Measurements from ENCODE around the gene CELF4.

CELF4 gene

GRCh38 chr18:37505321-37505720 lies 60.3 kb downstream of the CELF4 start:
- Mint-ChIP-seq H3K27ac (no peak overlapping the region), H3K36me3 (no peaks in the 10 kb centered on the region), H3K4me3 (no peak overlapping the region), H3K9me3 (peaks cover 4% of the 10 kb centered on the region), H3K4me1 (no peaks in the 10 kb centered on the region)
- ATAC-seq = no peak
- no peak for DNase-seq (ENCODE audit: low spot score in 2 of 2)

- H3K9me3 Mint-ChIP-seq = no peaks in the 10 kb centered on the region
- H3K36me3 Mint-ChIP-seq = no peaks in the 10 kb centered on the region
- no peak overlapping the region for H3K4me3 Mint-ChIP-seq
- no peaks in the 10 kb centered on the region for H3K4me1 Mint-ChIP-seq
- ATAC-seq = no peak
- no peak for DNase-seq (ENCODE audit: low spot score in 2 of 2)
- H3K27ac Mint-ChIP-seq = no peak overlapping the region
Observed at GRCh38 chr18:37502601-37503000, 63.0 kb downstream of the CELF4 start.

GRCh38 chr18:37502036-37502435 lies 63.6 kb downstream of the CELF4 start:
- Mint-ChIP-seq H3K9me3 (no peaks in the 10 kb centered on the region), H3K36me3 (no peaks in the 10 kb centered on the region), H3K4me1 (no peaks in the 10 kb centered on the region), H3K4me3 (no peak overlapping the region), H3K27ac (no peak overlapping the region)
- no peak for DNase-seq (ENCODE audit: low spot score in 2 of 2)
- ATAC-seq = no peak

GRCh38 chr18:37501136-37501535 lies 64.5 kb downstream of the CELF4 start:
- Mint-ChIP-seq H3K4me1 (no peaks in the 10 kb centered on the region), H3K9me3 (no peaks in the 10 kb centered on the region), H3K4me3 (no peak overlapping the region), H3K27ac (no peak overlapping the region), H3K36me3 (no peaks in the 10 kb centered on the region)
- ATAC-seq (no peak), DNase-seq (ENCODE audit: low spot score in 2 of 2) (no peak)

- no peak for DNase-seq (ENCODE audit: low spot score in 2 of 2)
- Mint-ChIP-seq H3K4me1 (no peaks in the 10 kb centered on the region), H3K27ac (no peak overlapping the region), H3K36me3 (no peaks in the 10 kb centered on the region), H3K4me3 (no peak overlapping the region), H3K9me3 (no peaks in the 10 kb centered on the region)
- no peak for ATAC-seq
Observed at GRCh38 chr18:37499913-37500312, 65.7 kb downstream of the CELF4 start.

- no peak for ATAC-seq
- DNase-seq (ENCODE audit: low spot score in 2 of 2) = no peak
- Mint-ChIP-seq H3K36me3 (no peaks in the 10 kb centered on the region), H3K27ac (no peak overlapping the region), H3K9me3 (no peaks in the 10 kb centered on the region), H3K4me1 (no peaks in the 10 kb centered on the region), H3K4me3 (no peak overlapping the region)
Observed at GRCh38 chr18:37499044-37499443, 66.6 kb downstream of the CELF4 start.

- DNase-seq (ENCODE audit: low spot score in 2 of 2) (no peak), ATAC-seq (no peak)
- Mint-ChIP-seq H3K36me3 (no peaks in the 10 kb centered on the region), H3K9me3 (peaks cover 3% of the 10 kb centered on the region), H3K27ac (no peak overlapping the region), H3K4me1 (no peaks in the 10 kb centered on the region), H3K4me3 (no peak overlapping the region)
Observed at GRCh38 chr18:37497853-37498518, 67.6 kb downstream of the CELF4 start.

GRCh38 chr18:37496568-37496967 lies 69.0 kb downstream of the CELF4 start:
- Mint-ChIP-seq H3K9me3 (peaks cover 5% of the 10 kb centered on the region), H3K4me3 (no peak overlapping the region), H3K4me1 (no peaks in the 10 kb centered on the region), H3K27ac (no peak overlapping the region), H3K36me3 (no peaks in the 10 kb centered on the region)
- DNase-seq (ENCODE audit: low spot score in 2 of 2) (no peak), ATAC-seq (no peak)

GRCh38 chr18:37495354-37495753 lies 70.2 kb downstream of the CELF4 start:
- Mint-ChIP-seq H3K36me3 (no peaks in the 10 kb centered on the region), H3K4me1 (no peaks in the 10 kb centered on the region), H3K27ac (no peak overlapping the region), H3K9me3 (peaks cover 5% of the 10 kb centered on the region), H3K4me3 (no peak overlapping the region)
- ATAC-seq (no peak), DNase-seq (ENCODE audit: low spot score in 2 of 2) (no peak)

- H3K4me3 Mint-ChIP-seq = no peak overlapping the region
- H3K4me1 Mint-ChIP-seq = no peaks in the 10 kb centered on the region
- no peak for DNase-seq (ENCODE audit: low spot score in 2 of 2)
- H3K27ac Mint-ChIP-seq = no peak overlapping the region
- peaks cover 5% of the 10 kb centered on the region for H3K9me3 Mint-ChIP-seq
- H3K36me3 Mint-ChIP-seq = no peaks in the 10 kb centered on the region
- no peak for ATAC-seq
Observed at GRCh38 chr18:37494406-37494805, 71.2 kb downstream of the CELF4 start.

- Mint-ChIP-seq H3K27ac (no peak overlapping the region), H3K9me3 (peaks cover 5% of the 10 kb centered on the region), H3K36me3 (no peaks in the 10 kb centered on the region), H3K4me1 (no peaks in the 10 kb centered on the region), H3K4me3 (no peak overlapping the region)
- DNase-seq (ENCODE audit: low spot score in 2 of 2) = no peak
- no peak for ATAC-seq
Observed at GRCh38 chr18:37493352-37493935, 72.2 kb downstream of the CELF4 start.

GRCh38 chr18:37492952-37493351 lies 72.6 kb downstream of the CELF4 start:
- no peaks in the 10 kb centered on the region for H3K4me1 Mint-ChIP-seq
- H3K4me3 Mint-ChIP-seq = no peak overlapping the region
- no peaks in the 10 kb centered on the region for H3K36me3 Mint-ChIP-seq
- H3K9me3 Mint-ChIP-seq = peaks cover 5% of the 10 kb centered on the region
- no peak overlapping the region for H3K27ac Mint-ChIP-seq
- DNase-seq (ENCODE audit: low spot score in 2 of 2) = no peak
- no peak for ATAC-seq

- DNase-seq (ENCODE audit: low spot score in 2 of 2) (no peak), ATAC-seq (no peak)
- peaks cover 5% of the 10 kb centered on the region for H3K4me1 Mint-ChIP-seq
- no peak overlapping the region for H3K27ac Mint-ChIP-seq
- peaks cover 5% of the 10 kb centered on the region for H3K9me3 Mint-ChIP-seq
- no peaks in the 10 kb centered on the region for H3K36me3 Mint-ChIP-seq
- no peak overlapping the region for H3K4me3 Mint-ChIP-seq
Observed at GRCh38 chr18:37491526-37491925, 74.1 kb downstream of the CELF4 start.

GRCh38 chr18:37489998-37490397 lies 75.6 kb downstream of the CELF4 start:
- Mint-ChIP-seq H3K36me3 (no peaks in the 10 kb centered on the region), H3K9me3 (peaks cover 5% of the 10 kb centered on the region), H3K27ac (no peak overlapping the region), H3K4me3 (no peak overlapping the region), H3K4me1 (peaks cover 13% of the 10 kb centered on the region)
- DNase-seq (ENCODE audit: low spot score in 2 of 2) = no peak
- no peak for ATAC-seq

GRCh38 chr18:37489011-37489410 lies 76.6 kb downstream of the CELF4 start:
- no peak for DNase-seq (ENCODE audit: low spot score in 2 of 2)
- Mint-ChIP-seq H3K4me1 (peaks cover 13% of the 10 kb centered on the region), H3K9me3 (peaks cover 9% of the 10 kb centered on the region), H3K36me3 (no peaks in the 10 kb centered on the region), H3K27ac (no peak overlapping the region), H3K4me3 (no peak overlapping the region)
- no peak for ATAC-seq

GRCh38 chr18:37487400-37487867 lies 78.2 kb downstream of the CELF4 start:
- ATAC-seq (no peak), DNase-seq (ENCODE audit: low spot score in 2 of 2) (no peak)
- no peak overlapping the region for H3K27ac Mint-ChIP-seq
- H3K36me3 Mint-ChIP-seq = no peaks in the 10 kb centered on the region
- peaks cover 6% of the 10 kb centered on the region for H3K9me3 Mint-ChIP-seq
- H3K4me3 Mint-ChIP-seq = no peak overlapping the region
- peaks cover 13% of the 10 kb centered on the region for H3K4me1 Mint-ChIP-seq
